ENCODE results near the gene HRH2.
"Not testable (repeated sequence)": the region's sequence is repeated elsewhere in the genome, so short reads cannot be mapped to it uniquely, and the experiment has no call there.

Gene HRH2

DNA sequence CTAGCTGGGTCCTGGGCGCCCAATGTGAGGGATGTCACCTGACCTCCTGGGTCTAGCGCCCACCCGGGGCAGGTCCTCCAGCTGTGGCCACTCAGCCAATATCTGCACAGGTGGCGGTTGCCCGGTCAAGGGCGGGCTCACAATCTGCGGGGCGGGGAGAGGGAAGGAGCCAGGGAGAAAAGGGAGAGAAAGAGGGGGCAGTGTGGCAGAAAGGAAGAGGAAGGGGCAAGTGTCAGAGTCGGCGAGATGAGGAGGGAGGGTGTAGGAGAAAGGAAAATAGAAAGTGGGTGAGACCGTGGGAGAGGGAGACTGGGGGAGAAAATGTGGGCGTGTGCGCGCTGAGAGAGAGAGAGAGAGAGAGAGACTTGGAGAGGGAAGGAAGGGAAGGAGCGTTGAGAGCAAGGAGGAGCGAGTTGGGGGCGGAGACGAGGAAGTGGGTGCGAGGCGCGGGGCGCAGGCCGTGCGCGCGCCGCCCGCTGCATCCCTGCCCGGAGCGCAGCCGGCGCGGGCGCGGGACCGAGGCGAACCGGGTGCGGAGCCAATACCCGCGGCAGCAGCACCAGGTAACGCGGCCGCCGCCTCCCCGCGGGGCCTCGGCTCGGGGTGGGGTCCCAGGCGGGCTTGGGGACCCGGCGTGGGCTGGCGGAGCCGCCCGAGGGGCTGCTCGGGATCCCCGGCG is at the start of gene HRH2:
TSS of gene HRH2 (plus strand) at position 479 of the 679 bp plus-strand sequence. CDS start 25,163 bp downstream, outside the sequence.
- no peak for DNase-seq

- no peak for DNase-seq
These were observed 48.3 kb upstream of the HRH2 start for GRCh38 chr5:175609526-175609925.

- DNase-seq: no peak
These were observed 47.5 kb upstream of the HRH2 start for GRCh38 chr5:175610381-175610780.

- no peak for DNase-seq
These were observed 47.0 kb upstream of the HRH2 start for GRCh38 chr5:175610898-175611297.

- no peak for DNase-seq
These were observed 43.6 kb upstream of the HRH2 start for GRCh38 chr5:175614223-175614815.

- no peak for DNase-seq
These were observed 43.0 kb upstream of the HRH2 start for GRCh38 chr5:175614861-175615260.

DNA sequence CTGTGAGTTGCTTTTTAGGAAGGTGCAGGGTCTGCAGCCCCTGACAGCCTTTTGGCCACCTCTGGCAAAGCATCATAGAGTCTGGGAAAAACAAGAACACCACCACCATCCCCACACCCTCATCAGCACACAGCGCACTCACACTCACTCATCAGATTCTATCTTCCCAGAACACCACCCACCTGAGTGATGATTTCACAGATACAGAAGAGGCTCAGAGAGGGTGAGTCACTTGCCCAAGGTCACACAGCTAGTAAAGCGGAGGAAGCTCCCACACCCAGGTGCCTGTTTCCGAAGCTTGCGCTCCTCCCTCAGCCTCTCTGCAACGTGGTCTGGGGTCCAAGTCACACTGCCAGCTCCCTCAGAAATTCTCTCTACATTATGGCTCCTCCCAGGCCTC is 41.8 kb upstream of the HRH2 start:
- no peak for DNase-seq

DNA sequence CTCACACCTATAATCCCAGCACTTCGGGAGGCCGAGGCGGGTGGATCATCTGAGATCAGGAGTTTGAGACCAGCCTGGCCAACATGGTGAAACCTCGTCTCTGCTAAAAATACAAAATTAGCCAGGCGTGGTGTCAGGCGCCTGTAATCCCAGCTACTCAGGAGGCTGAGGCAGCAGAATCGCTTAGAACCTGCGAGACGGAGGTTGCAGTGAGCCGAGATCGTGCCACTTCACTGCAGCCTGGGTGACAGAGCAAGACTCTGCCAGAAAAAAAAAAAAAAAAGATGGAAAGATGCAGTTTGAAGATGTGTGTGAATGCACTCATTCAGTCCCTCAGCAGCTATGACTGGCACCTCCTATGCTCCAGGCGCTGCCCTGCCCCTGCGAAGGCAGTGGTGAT is 41.3 kb upstream of the HRH2 start:
- DNase-seq: not testable (repeated sequence)

DNA sequence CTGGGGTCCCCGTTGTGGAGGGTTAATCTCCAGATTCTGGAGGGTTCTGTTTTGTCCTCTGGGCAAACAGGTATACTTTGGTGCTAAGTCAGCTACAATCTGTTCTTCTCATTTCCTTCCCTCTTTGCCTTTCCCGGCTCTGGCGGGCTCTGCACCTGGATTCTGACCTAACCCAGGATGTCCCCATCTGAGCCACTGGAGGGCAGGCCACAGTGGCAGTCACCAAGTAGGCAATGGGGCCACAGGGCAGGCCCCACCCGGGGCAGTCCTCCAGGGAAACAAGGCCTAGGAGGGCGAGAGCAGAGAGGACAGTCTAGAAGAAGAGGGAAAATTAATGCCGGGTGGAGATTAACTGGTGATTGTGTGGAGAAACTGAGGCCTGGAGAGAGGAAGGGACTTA is 40.4 kb upstream of the HRH2 start:
- no peak for DNase-seq

DNA sequence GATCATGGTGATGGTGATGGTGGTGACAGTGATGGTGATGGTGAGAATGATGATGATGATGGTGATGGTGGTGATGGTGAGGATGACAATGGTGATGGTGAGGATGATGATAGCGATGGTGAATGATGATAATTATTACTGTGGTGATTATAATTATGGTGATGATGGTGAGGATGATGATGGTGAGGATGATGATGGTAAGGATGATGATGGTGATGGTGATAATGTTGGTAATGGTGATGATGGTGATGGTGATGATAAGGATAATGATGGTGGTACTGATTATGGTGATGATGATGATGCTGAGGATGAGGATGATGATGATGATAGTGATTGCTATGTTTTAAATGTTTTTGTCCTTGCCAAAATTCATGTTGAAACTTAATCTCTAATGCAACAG is 37.3 kb upstream of the HRH2 start:
- DNase-seq: no peak

DNA sequence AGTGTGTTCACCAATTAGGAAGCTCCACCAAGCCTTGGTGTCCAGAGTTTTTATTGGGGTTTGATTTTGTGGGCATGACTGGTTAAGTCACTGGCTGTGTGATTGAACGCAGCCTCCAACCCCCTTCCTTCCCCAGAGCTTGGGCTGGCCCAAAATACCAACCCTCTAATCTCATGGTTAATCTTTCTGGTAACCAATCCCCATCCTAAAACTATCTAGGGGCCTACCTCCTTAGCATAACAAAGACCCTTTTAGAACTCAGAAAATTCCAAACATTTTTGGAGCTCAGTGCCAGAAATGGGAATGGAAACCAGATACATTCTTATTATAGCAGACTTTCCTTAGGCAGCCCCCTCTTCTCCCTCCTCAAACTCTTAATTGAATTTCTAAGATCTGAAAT is 35.9 kb upstream of the HRH2 start:
- no peak for DNase-seq

- no peak for DNase-seq
These were observed 34.8 kb upstream of the HRH2 start for GRCh38 chr5:175623088-175623487.

DNA sequence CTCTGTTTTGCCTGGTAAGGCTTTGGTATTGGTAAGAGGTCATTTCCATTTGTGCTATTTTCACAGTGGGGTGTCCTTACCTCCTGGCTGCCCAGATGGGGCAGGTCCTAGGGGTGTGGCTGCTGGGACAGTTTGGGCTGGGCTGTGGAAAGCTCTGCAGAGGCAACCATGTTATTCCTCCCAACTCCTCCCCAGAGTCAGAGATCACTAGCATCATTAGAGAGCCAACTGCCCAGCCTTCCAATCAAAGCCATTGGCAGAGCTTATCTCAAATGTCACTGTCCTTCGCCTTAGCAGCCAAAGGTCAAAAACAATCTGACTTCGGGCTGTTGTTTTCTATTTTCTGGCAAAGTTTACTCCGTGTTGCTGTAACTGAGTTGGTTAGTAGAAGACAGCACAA is 33.6 kb upstream of the HRH2 start:
- no peak for DNase-seq

GRCh38 chr5:175627005-175627404 is 30.9 kb upstream of the HRH2 start:
- no peak for DNase-seq

DNA sequence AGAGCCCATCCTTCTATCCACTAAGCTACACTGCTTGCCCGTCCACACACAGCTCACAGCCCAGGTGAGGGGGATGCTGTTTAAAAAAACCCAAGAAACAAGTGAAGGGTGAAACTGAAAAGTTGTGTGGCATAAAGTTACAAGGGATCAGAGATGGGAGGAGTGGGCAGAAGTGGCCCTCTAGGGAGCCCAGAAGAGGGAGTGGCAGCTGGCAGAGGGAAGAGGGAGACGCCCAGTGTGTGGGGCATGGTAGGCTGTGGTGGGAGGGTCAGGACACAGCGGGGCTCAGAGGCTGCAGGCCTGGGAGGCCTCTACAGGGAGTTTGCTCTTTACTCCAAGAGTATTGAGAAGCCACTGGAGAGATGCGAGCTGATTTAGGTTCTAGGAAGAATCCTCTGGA is 30.1 kb upstream of the HRH2 start:
- no peak for DNase-seq

DNA sequence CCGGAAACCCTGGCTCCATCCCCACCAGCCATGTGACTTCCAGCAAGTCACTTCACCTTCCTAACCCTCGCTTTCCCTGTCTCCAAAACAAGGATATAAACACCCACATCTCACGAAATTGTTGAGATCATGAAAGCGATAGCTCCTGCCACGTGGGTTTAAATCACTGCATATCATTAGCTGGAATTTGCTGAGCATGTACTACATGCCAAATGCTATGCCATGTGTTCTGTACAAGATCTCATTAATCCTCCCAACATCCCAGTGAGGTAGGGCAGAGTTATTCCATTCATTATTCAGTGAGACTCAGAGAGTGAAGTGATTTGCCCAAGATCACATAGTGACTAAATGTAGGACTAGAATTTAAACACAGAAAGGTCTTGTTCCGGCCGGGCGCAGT is 29.2 kb upstream of the HRH2 start:
- no peak for DNase-seq

GRCh38 chr5:175629261-175629660 is 28.6 kb upstream of the HRH2 start:
- no peak for DNase-seq

DNA sequence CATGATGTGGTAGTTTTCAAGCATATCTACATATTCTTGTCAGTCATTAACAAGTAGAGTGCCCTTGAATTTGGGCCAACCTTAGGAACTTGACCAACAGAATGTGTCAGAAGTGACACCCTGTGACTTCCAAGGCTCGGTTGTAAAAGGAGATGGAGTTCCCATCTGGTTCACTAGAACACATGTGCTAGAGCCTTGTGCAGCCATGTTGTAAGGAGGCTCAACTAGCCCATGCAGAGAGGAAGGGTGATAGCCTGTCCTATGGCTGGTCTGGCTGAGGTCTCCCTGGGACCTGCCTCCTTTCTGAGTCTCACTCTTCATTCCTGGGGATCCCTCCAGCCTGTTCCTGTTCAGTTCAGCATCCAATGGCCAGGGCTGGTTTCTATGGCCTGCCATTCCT is 28.1 kb upstream of the HRH2 start:
- DNase-seq: no peak

DNA sequence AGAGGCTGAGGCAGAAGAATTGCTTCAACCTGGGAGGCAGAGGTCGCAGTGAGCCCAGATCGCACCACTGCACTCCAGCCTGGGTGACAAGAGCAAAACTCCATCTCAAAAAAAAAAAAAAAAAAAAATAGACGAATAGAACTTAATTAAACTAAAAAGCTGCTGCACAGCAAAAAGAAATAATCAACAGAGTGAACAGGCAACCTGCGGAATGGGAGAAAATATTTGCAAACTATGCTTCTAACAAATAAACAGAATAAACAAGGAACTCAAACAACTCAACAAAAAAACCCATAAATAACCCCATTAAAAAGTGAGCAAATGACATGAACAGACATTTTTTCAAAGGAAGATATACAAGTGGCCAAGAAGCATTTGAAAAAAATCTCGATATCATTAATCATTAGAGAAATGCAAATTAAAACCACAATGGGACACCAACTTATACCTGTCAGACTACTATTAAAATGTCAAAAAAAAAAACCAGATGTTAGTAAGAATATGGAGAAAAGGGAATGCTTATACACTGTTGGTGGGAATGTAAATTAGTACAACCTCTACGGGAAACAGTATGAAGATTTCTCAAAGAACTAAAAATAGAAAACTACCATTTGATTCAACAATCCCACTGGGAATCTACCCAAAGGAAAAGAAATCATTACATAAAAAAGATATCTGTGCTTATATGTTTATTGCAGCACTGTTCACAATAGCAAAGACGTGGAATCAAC is 21.9 kb upstream of the HRH2 start:
- no peak for DNase-seq

DNA sequence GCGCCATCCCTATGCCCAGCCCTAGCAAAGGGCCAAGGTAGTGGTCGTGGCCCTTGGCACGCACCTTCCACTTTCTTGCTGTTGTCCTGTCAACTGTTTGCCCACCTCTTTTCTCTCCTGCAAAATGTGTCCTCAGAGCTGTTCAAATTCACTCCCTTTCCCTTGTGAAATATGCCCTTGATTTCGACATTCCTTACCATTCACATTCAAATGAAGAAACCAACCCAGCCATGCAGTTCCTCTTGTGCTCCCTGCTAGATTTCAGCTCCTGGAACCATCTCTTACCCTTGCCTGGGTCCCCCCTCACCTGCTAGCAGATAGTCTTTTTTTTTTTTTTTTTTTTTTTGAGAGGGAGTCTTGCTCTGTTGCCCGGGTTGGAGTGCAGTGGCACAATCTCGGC is 19.6 kb upstream of the HRH2 start:
- DNase-seq: no peak

DNA sequence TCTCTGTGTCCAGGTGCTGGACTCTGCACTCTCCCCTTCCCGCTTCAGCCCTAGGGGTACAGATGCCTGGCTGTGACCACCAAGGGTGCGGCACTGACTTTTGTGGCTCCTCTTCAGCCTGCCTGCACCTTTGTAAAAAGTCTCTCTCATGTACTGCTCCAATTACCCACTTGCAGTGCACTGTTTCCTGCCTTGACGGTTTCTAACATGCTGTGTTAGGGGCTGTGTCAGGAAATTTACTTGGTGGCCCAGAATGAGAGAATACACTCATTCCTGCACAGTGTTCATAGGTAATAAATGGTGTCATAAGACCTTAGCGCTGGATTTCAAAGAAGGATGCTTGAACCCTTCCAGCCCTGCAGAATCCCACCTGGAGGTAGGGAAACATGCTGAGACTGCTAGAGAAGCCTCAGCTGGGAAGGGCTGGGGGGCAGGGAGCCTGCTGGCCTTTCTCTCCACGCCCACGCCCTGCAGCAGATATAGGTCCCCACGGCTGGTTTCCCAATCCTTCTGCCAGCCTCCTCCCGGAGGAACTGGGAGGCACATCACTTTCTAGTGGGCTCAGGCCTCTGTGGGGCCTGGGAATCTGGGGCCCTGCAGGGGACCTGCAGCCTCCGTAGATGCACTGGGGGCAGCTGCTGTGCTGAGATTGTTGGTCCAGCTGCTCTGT is 17.6 kb upstream of the HRH2 start:
- DNase-seq: no peak

- DNase-seq: no peak
These were observed 14.9 kb upstream of the HRH2 start for GRCh38 chr5:175642998-175643397.

DNA sequence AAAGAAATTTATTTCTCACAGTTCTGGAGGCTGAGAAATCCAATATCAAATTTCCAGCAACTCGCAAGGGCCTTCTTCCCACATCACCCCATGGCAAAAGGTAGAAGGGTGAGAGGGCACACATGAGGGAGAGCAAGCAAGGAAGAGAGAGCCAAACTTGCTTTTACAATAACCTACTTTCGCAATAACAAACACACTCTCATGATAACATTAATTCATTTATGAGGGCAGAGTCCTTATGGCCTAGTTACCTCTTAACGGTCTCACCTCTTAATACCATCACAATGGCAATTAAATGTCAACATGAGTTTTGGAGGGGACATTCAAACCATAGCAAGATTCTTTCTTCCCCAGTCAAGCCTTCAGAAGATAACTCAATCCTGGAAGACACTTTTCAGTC is 11.6 kb upstream of the HRH2 start:
- no peak for DNase-seq

GRCh38 chr5:175649967-175650366 is 7.9 kb upstream of the HRH2 start:
- DNase-seq: no peak
